Smooth muscle cell (in vitro differentiated cells): ENCODE results near the gene ADAMTS5. TPM values are rescaled to one million over a fixed set of nuclear protein-coding genes. Genes with fewer than 3 reads are reported as not detected.

Source experiments
- DNase-seq: peaks from one replicate; lab custom pipeline; 2025; ENCODE audit not compliant: unreplicated experiment; lab: John Stamatoyannopoulos, UW
- H2AFZ ChIP-seq: fragments of 200-600 bp; sonication (generic); 2 replicates; pipeline ENCODE4 v1.6.0; 2016; ENCODE audit warnings: antibody characterized with exemption, low read depth, mild to moderate bottlenecking
- H3F3A ChIP-seq: fragments of 200-600 bp; sonication (generic); 2 replicates; pipeline ENCODE4 v1.6.0; 2017; ENCODE audit warnings: antibody characterized with exemption, low read depth
- H3K27ac ChIP-seq: fragments of 200-600 bp; sonication (generic); 2 replicates; pipeline ENCODE4 v1.5.1; 2016; ENCODE audit warnings: low read depth, mild to moderate bottlenecking
- H3K27me3 ChIP-seq: fragments of 200-600 bp; sonication (generic); 2 replicates; pipeline ENCODE4 v1.6.1; 2016; ENCODE audit warnings: low read depth, mild to moderate bottlenecking
- H3K36me3 ChIP-seq: fragments of 200-600 bp; sonication (generic); 2 replicates; pipeline ENCODE4 v1.5.1; 2016; ENCODE audit warnings: low read depth
- H3K4me1 ChIP-seq: fragments of 200-600 bp; sonication (generic); 2 replicates; pipeline ENCODE4 v1.5.1; 2016; ENCODE audit warnings: low read depth
- H3K4me2 ChIP-seq: fragments of 200-600 bp; sonication (generic); 2 replicates; pipeline ENCODE4 v1.6.0; 2016; ENCODE audit warnings: mild to moderate bottlenecking
- H3K4me3 ChIP-seq: fragments of 200-600 bp; sonication (generic); 2 replicates; pipeline ENCODE4 v1.5.1; 2016; ENCODE audit warnings: mild to moderate bottlenecking
- H3K79me2 ChIP-seq: fragments of 200-600 bp; sonication (generic); 2 replicates; pipeline ENCODE4 v1.6.0; 2016; ENCODE audit warnings: low read depth, mild to moderate bottlenecking
- H3K9ac ChIP-seq: fragments of 200-600 bp; sonication (generic); 2 replicates; pipeline ENCODE4 v1.6.0; 2016; ENCODE audit warnings: low read depth
- H3K9me3 ChIP-seq: fragments of 200-600 bp; sonication (generic); replicated peaks from 2 replicates; pipeline ENCODE4 v1.5.1; 2016; ENCODE audit warnings: low read depth
- H4K20me1 ChIP-seq: fragments of 200-600 bp; sonication (generic); 2 replicates; pipeline ENCODE4 v1.6.0; 2016; ENCODE audit warnings: low read depth
- CTCF ChIP-seq: fragments of 200-600 bp; sonication (generic); IDR thresholded peaks from 2 replicates; pipeline ENCODE4 v1.5.1; 2017; ENCODE audit warnings: borderline replicate concordance, mild to moderate bottlenecking, antibody characterized with exemption; ENCODE audit not compliant: insufficient read depth, poor library complexity, severe bottlenecking
- WGBS: methylation state at CpG from one replicate; pipeline ENCODE4 v1.1.7; 2016; ENCODE audit warnings: low lambda C conversion rate; 5-methylcytosine and 5-hydroxymethylcytosine counted together
- polyA plus RNA-seq: library from polyadenylated mRNA; unstranded; fragments of >200 nt; fragmentation: Nextera tagmentation; extraction: Ambion mirVana; gene quantifications from 2 replicates; pipeline ENCODE4 v1.2.1, GENCODE V29; 2016
- total RNA-seq: library from RNA; depleted of rRNA; stranded (reverse); fragments of >200 nt; gene quantifications from 2 replicates; pipeline ENCODE4 v1.2.3, GENCODE V29; 2014

The ADAMTS5 gene
- total and polyA plus RNA-seq, 2 experiments from 2014 or later = 7.6 to 18.4 TPM

GRCh38 chr21:26923986-26924385, 42.9 kb downstream of the ADAMTS5 start:
- Histone ChIP-seq H4K20me1 (no peaks in the 10 kb centered on the region), H3K27ac (no peak overlapping the region), H3K79me2 (no peaks in the 10 kb centered on the region), H2AFZ (no peak overlapping the region), H3F3A (no peaks in the 10 kb centered on the region), H3K4me1 (no peaks in the 10 kb centered on the region), H3K9ac (no peak overlapping the region), H3K4me3 (no peak overlapping the region), H3K36me3 (peaks cover 4% of the 10 kb centered on the region), H3K27me3 (no peaks in the 10 kb centered on the region), H3K9me3 (no peaks in the 10 kb centered on the region), H3K4me2 (no peak overlapping the region)
- DNase-seq = no peak
- WGBS = 98% methylated on average over 10 of the region's 10 CpGs
- no peak for TF ChIP-seq CTCF

- DNase-seq = no peak
Measured at GRCh38 chr21:26920055-26920454, 46.8 kb downstream of the ADAMTS5 start.

GRCh38 chr21:26918323-26919079, 48.4 kb downstream of the ADAMTS5 start:
- H2AFZ ChIP-seq = no peak overlapping the region
- H3F3A ChIP-seq = no peaks in the 10 kb centered on the region
- H3K36me3 ChIP-seq = no peaks in the 10 kb centered on the region
- H3K27me3 ChIP-seq = no peaks in the 10 kb centered on the region
- no peak for DNase-seq
- H3K4me2 ChIP-seq = peak overlapping the region; percentile 58
- H4K20me1 ChIP-seq = no peaks in the 10 kb centered on the region
- no peak overlapping the region for H3K4me3 ChIP-seq
- peak overlapping the region; percentile 64 for H3K27ac ChIP-seq
- TF ChIP-seq CTCF = no peak
- WGBS = 33% methylated on average over 8 of the region's 8 CpGs
- H3K79me2 ChIP-seq = no peaks in the 10 kb centered on the region
- H3K4me1 ChIP-seq = peaks cover 5% of the 10 kb centered on the region
- H3K9me3 ChIP-seq = no peaks in the 10 kb centered on the region
- H3K9ac ChIP-seq = no peak overlapping the region

More at GRCh38 chr21:26920055-26920454, 46.8 kb downstream of the ADAMTS5 start:
- Histone ChIP-seq H3K27me3 (no peaks in the 10 kb centered on the region), H3K4me1 (peaks cover 5% of the 10 kb centered on the region), H3K9ac (no peak overlapping the region), H3F3A (no peaks in the 10 kb centered on the region), H2AFZ (no peak overlapping the region), H3K36me3 (peaks cover 4% of the 10 kb centered on the region), H3K4me3 (no peak overlapping the region), H3K27ac (peak overlapping the region; percentile 64), H3K4me2 (no peak overlapping the region), H4K20me1 (no peaks in the 10 kb centered on the region), H3K79me2 (no peaks in the 10 kb centered on the region), H3K9me3 (no peaks in the 10 kb centered on the region)
- TF ChIP-seq CTCF = no peak

GRCh38 chr21:26916799-26917198, 50.1 kb downstream of the ADAMTS5 start:
- H3K4me2 ChIP-seq = no peak overlapping the region
- 87% methylated on average over 2 of the region's 2 CpGs for WGBS
- H3K4me1 ChIP-seq = peaks cover 5% of the 10 kb centered on the region
- H4K20me1 ChIP-seq = no peaks in the 10 kb centered on the region
- no peaks in the 10 kb centered on the region for H3F3A ChIP-seq
- no peak overlapping the region for H3K4me3 ChIP-seq
- no peaks in the 10 kb centered on the region for H3K27me3 ChIP-seq
- H3K79me2 ChIP-seq = no peaks in the 10 kb centered on the region
- H3K27ac ChIP-seq = no peak overlapping the region
- DNase-seq = no peak
- H3K36me3 ChIP-seq = no peaks in the 10 kb centered on the region
- TF ChIP-seq CTCF = no peak
- no peaks in the 10 kb centered on the region for H3K9me3 ChIP-seq
- no peak overlapping the region for H2AFZ ChIP-seq
- H3K9ac ChIP-seq = no peak overlapping the region
